Prostate gland (tissue), 2 donors: ENCODE data around the gene ESYT2.

Experiments
- POLR2A ChIP-seq: fragments of 450-650 bp; IDR thresholded peaks from one replicate; pipeline ENCODE4 v1.6.1; 2016; ENCODE audit warnings: antibody characterized with exemption, mild to moderate bottlenecking
- POLR2AphosphoS5 ChIP-seq: sonication (generic); formaldehyde crosslinking; IDR thresholded peaks from one replicate; pipeline ENCODE4 v1.6.1; 2017; ENCODE audit warnings: antibody characterized with exemption
- TF ChIP-seq, protein P1 (sequence below), 4 experiments: fragments of 200-600 bp in 2 of 4; fragments of 450-650 bp in 2 of 4; sonication (generic) in 2 of 4; IDR thresholded peaks; 1 replicate in 3 of 4; 2 replicates in 1 of 4; pipeline ENCODE4 v1.5.1; 2016 to 2019; ENCODE audit warnings: antibody characterized with exemption in 4 of 4, mild to moderate bottlenecking in 2 of 4, moderate library complexity in 2 of 4

DNA sequence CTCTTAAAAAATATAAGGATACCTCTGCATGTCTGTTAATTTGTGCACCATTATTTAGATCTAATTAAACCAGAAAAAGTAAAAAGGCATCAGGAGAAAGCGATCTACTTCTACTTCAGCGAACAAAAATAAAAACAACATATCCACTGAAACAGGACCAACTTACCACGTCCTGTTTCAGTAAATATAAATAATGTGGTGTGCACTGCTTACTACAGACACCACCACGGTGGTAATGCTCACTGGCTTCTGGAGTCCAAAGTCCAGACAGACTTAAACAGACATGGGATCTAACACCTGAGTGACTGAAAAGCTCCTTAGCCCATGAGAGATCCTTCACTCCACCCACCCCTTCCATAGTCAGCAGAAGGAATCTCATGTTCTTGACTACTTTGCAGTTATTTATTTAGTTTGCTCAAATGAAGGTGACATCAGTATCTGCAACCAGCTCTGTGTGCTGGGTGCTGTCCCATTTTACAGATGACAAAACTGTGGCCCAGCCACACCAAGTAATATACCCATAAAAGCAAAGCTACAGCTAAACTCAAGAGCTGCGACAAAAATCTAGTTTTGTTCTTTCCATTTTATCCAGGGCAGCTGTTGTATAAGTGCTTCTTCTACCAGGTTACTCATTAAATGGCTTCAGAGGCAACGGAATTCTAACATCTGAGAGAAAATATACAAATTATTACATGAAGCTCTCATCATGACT, 62.6 kb downstream of the ESYT2 start:
- TF ChIP-seq POLR2A = no peak
- TF ChIP-seq, protein P1, sequence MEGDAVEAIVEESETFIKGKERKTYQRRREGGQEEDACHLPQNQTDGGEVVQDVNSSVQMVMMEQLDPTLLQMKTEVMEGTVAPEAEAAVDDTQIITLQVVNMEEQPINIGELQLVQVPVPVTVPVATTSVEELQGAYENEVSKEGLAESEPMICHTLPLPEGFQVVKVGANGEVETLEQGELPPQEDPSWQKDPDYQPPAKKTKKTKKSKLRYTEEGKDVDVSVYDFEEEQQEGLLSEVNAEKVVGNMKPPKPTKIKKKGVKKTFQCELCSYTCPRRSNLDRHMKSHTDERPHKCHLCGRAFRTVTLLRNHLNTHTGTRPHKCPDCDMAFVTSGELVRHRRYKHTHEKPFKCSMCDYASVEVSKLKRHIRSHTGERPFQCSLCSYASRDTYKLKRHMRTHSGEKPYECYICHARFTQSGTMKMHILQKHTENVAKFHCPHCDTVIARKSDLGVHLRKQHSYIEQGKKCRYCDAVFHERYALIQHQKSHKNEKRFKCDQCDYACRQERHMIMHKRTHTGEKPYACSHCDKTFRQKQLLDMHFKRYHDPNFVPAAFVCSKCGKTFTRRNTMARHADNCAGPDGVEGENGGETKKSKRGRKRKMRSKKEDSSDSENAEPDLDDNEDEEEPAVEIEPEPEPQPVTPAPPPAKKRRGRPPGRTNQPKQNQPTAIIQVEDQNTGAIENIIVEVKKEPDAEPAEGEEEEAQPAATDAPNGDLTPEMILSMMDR (IDR thresholded peaks at IDR 0.05) = no peak
- TF ChIP-seq POLR2AphosphoS5 = no peak
